Femur (tissue), 1 donor: ENCODE data around the gene FBXW5.
A peak's percentile ranks its signal among the peaks of the same experiment; 100 is the strongest.

Source experiments
- DNase-seq: peaks from one replicate; pipeline ENCODE4 v3.0.0-alpha.2; 2017

Gene FBXW5

DNA sequence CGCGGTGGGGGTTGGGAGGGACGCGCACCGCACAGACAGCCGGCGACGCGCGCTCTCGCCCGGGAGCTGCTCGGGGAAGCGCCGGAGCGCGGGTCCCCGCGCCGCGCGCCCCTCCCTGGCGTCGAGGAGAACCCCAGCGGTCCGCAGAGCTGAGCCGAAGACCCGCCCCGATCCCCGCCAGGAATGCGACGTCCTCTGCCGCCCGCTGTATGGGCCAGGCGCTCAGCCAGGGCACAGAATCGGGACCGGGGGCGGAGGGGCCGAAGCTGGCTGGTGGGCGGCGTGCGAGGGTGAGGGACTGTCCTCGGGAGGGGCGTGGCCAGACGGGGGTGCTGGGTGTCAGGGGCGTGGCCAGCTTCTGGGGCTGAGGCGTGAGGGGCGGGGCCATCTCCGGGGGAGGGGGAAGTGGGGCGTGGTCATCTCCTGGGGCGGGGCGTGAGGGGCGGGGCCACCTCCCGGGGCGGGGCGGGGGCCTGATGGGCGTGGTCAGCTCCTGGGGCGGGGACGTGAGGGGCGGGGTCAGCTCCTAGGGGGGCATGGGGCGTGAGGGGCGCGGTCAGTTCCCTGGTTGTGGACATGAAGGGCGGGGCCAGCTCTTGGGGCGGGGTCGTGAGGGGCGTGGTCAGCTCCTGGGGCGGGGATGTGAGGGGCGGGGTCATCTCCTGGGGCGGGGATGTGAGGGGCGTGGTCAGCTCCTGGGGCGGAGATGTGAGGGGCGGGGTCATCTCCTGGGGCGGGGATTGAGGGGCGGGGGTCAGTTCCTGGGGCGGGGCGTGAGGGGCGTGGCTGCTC is 33.7 kb upstream of the FBXW5 start:
- DNase-seq, result peak; percentile 72

DNA sequence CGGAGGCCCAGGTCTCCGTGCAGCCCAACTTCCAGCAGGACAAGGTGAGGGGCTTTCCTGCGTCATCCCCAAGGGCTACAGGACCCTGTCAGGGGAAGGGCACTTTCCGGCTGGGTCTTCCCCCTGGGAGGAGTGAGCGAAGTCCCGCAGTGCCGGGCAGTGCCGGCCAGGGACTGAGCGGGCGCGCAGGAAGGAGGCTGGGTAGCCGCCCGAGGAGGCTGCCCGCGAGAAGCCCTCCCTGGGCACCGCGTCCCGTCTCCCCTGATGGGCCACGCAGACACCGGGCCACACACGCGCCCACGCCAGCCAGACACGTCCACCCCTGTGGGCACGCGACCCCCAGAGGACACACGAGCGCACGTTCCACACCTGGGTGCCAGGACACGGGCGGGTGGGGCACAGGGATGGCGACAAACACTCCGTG is 33.1 kb upstream of the FBXW5 start:
- no peak for DNase-seq

DNA sequence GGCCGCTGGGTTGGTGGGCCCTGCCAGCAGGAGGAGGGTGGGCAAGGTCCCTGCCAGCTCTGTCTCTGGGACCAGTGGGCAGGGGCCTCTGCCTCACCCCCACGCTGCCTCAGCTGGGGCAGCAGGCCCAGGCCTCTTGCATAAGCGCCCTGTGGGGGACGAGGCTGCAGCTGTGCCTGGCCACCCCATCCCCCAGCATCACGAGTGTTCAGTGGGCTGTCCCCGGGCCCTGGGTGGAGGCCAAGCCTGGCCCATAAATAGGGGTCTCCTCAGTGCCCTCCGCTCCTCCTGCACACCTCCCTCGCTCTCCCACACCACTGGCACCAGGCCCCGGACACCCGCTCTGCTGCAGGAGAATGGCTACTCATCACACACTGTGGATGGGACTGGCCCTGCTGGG is 32.7 kb upstream of the FBXW5 start, which contains the start of gene PTGDS:
PTGDS (plus strand) TSS at position 282 of the 400 bp plus-strand sequence; CDS start at position 357, 75 bp downstream.
- DNase-seq, result no peak

DNA sequence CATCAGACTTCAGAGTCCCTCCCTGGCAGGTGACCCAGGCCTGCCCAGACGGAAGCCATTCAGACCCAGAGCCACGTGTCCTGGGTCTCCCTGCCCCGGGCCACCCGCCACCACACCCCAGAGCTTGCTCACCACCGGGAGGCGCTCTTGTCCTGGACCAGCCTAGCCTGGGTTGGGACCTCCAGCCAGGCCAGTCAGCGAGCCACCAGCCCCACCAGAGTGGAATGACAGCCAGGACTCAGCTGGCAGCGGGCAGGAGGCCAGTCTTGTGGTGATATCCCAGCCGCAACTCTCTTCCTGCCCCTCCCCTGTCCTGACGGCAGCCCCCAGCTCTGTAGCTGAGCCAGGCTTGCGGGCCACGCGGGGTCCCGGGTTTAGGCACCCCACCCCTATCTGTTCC is 31.1 kb upstream of the FBXW5 start:
- peak; percentile 74 for DNase-seq

DNA sequence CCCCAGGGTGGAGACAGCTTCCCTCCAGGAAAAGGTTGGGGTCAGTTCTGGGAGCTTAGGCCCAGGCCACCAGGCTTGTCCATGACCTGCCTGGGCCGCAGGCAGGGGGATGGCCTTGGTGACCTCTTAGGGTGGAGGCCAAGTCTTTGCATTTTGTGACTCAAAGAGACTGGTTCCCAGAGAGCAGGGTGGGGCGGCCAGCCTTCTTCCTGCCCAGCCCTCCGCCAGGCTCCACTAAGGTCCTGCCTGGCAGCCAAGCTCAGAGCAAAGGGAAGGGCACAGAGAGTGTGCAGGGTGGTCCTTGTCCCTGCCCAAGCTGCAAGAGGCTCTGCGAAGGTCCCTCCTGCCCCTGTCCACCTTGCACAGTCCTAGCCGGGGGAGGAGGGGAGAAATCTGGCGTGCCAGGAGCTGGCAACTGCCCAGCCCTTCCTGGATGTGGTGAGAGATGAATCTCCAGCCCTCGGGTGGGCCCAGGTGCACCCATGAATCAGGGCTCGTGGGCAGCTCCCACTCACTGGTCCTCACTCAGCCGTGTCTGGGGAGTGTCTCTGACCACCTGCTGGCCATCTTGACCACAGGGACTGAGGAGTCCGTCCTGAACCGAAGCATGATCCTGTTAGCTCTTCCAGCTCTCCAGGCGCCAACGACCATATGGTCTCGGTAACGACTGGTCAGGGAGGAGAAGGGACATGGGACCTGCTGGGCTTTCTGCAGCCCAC is 30.4 kb upstream of the FBXW5 start:
- DNase-seq, result no peak

DNA sequence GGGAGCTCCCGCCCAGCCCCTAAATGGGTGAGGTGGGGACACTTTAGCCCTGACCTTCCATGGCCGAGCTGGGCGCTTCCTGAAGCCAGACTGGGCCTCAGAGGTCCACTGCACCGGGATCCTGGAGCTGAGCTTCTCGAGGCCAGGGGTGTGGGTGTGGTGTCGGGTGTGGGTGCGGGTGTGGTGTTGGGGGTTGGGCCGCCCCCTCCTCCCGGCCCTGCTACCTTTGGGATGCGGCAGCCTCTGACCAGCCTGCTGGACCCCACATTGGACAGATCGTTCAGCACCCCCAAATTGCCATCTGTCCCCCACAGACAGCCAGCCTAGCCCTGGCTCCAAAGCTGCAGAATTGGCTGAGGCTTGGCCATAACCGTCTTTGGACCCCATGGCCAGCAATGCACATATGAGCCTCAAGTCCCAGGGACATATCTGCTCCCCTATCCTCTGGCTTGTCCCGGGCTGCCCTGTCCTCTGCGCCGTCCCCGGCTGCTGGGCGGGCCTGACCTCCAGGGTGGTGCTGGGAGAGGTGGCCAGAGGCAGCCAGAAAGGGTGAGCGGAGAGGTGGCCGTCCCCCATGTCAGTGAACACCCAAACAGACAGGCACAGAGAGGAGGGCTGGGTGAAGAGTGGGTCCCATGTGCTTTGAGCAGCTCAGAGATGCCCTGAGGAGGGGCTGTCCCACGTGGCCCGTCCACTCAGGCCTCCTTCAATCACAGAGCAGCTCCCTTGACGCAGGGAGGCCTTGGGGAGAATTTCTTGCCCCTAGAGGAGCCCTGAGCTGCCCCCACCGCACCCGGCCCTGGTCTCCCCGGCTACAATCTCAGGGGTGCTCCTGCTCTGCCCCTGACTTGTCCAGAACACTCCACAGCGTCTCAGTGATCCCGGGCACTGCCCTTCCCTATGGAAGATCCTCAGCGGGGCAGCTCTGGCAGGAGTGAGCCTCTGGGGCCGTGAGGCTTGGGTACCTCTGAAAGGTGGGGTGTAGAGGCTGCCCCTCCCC is 29.4 kb upstream of the FBXW5 start:
- no peak for DNase-seq

DNA sequence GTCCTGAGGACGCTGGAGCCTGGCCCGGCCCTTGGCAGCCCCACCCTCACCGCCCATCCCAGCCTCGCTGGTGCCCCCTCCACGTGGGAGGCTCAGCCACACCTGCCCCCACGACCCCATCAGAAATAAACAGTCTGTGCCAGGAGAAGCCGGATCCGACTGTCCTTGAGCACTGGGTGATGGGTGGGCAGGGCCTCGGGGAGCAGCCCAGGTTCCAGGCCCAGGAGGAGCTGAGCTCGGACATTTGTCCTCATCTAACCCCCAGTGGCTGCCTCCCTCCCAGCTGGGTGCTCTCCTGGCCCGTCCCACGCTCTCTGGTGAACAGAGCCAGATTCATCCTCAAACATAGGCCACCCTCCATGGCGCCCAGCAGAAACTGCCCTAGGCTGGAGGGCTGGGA is 28.2 kb upstream of the FBXW5 start:
- no peak for DNase-seq

DNA sequence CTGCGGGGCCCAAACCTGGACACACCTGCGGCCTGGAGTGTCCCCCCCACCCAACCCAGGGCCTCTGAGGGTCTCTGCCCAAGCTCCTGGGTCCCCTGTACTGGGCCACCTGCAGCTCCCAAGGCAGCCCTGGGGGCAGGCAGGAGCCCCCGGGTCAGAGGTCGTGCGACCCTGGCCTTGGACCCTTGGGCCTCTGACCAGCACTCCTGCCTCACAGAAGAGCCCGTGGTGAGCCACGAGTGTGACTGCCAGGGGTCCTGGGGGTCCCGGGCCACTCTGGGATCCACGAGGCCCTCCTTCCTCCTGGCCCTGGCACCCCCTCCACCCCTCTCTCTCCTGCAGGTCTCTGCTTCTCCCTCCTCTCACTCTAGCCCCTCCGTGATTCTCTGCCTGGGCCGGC is 27.8 kb upstream of the FBXW5 start:
- DNase-seq, result no peak

DNA sequence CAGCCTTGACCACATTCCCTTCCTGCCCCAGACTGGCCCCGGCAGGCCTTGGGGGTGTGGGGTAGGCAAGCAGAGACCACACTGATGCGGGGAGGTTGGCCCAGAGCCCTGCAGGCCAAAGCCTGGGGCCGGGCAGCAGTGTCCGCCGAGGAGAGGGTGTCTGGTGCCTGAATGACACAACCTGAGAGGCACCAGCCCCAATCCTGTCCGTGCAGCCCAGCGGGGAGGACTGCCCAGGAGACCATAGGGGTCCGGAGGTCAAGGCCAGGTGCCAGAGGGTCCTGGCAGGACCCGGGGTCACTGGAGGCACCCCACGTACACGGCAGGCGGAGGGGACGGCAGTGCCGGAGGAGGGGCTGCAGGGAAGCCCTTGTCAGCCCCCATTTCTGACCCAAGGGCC is 27.2 kb upstream of the FBXW5 start:
- no peak for DNase-seq

DNA sequence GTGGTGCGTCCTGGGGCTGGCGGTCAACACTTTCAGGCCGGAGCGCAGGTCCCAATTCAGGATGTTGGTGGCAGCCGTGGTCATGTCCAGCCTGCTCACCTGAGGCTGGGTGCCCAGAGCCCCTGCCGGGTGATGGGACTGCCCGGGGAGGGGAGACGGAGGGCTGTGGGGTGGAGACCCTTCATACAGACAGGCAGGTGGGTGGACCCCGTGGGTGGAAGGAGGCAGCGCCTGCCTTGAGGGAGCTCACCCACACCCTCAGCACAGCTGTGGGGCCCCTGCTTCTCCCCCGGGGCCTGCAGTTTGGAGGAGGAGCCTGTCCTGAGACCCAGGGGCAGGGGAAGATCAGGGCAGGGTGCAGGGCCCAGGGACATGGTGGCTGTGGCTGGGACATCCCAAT is 25.8 kb upstream of the FBXW5 start:
- no peak for DNase-seq

DNA sequence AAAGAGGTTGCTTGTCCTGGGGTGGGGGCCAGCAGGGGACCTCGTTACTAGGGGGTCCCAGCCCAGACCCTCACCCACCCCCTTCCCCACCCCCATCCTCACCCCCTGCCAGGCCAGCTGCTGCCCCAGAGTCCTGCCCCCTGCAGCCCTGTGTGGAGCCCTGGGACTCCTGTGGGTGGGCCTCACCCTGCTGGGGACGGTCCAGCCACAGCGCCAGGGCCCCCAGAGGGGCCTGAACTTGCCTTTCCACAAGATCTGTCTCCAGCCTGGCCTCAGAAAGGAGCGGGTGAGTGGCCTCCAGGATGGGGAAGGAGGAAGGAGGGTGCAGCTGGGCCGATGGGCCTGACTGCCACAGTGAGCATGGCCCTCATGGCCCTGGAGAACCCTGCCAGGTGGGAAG is 25.2 kb upstream of the FBXW5 start:
- no peak for DNase-seq

DNA sequence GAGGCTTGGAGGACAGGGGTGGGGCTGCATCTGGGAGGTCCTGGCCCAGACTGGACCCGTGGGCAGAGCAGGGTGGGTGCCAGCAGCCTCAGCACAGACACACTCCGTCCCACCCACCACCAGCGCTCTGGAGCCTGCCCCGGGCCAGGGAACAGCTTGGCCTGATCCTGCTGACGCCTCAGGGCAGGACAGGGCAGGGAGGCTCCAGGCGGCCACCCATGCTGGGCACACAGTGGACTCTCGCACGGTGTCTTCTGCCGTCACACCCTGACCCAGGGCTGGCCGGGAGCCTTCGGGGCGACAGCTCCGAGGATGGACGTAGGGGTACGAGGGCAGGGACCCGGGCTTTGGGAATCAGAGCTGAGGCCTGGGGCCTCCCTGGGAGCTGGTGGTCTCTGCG is 24.6 kb upstream of the FBXW5 start:
- DNase-seq, result no peak

DNA sequence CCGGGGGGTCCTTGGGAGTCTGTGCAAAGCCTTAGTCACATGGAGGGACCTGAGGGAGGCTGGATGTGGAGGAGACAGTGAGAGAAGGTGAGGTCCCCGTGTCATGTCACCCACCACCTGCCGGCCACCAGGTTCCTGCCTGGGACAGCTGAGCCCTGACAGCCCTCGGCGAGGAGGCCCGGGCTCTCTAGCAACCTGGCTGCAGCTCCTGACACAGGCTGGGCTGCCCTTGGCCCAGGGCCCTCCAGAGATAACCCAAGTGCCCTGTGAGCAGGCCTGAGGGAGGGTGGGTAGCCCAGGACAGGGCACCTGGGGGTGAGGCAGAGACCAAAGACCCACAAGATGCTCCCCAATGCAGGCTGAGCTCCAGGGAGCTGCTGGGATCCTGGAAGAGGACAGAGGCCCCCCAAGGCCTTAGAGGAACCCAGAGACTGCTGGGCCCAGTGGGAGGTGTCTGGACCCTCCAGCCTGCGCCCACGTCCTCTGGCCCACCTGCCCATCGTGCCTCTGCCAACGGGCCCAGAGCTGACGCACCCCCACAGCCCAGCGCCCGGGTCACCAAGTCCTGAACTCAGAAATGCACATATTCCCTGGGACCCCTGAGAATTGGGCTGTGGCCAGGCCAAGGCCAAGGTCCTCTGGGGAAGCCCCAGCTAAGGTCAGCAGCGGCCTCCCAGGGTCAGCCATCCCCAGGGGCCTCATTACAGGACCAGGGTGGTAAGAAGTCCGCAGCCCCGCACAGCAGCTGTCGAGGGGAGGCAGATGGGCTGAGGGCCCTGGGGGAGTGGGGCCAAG is 24.0 kb upstream of the FBXW5 start:
- no peak for DNase-seq

DNA sequence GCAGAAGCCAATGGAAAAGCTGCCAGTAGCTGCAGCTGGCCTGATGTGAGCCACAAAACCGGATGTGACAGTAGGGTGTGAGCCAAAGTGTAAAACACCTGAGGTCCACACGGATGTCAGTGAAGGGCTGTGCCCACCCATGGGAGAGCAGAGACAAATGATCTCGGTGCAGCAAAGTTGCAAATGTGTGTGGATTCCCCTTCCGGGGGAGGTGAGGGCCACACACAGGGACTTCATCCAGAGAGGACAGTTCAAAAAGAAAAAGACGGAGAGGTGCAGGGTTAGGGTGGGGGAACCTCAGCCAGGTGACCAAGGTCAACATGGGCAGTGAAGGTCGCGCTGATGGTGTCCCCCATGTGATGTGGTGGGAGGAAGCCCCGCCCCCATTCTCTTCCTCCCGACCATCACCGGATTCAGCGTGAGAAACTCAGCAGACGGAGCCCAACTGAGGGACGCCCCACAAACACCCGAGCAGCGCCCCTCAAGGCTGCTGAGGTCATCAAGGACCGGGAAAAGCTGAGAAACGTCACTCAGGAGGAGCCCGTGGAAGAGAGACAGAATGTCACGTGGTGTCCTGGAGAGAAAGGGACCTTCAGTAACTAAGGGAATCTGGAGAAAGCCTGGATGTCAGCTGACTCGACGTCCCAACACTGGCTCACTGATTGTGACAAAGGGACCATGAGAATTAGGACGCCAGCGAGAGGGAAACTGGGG is 21.4 kb upstream of the FBXW5 start:
- DNase-seq, result no peak

DNA sequence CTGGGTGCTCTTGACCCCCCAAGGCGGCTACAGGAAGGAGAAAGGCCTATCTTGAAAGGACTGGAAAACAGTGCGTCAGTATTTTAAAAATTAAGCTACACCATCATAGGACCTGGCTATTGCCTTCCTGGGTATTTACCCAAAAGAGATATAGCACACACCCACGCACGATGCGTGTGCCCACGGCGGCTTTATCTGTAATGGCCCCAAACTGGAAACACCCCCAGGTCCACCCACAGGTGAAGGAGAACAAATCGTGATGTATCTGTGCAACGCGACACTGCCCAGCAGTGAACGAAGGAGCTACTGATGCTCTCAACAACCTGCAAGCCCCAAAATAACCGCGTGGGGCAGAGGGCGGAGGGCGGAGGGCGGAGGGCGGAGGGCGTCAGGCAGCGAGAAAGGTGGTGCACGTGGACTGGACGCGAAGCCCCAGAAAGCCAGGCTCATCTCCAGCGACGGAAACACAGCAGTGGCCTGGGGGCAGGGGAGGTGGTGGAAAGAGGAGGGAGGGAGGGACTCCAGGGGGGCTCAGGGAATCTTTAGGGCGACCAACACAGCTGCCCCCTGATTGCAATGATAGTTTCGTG is 20.4 kb upstream of the FBXW5 start:
- DNase-seq, result no peak

DNA sequence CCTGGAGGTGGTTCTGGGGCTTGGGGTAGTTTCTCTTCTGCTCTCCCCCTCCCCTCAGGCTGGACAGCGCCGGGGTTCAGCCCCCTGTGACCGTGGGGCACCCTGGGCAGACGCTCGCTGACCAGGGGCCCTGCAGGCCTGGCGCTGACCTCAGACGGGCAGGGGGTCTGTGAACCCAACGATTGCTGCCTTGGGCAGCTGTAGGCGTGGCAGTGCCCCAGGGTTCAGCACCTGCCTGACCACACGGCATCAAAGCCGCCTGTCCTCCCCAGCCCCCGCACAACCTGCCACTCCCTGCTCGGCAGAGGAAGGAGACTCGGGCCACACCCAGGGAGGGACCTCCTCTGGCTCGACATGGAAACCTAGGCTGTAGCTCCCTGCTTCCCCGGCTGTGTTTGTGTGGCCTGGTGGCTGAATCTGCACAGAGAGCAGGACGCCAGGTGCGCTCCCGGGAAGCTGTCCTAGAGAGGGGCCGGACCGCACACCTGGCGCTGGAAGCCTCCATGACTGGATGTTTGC is 19.7 kb upstream of the FBXW5 start:
- DNase-seq, result no peak

DNA sequence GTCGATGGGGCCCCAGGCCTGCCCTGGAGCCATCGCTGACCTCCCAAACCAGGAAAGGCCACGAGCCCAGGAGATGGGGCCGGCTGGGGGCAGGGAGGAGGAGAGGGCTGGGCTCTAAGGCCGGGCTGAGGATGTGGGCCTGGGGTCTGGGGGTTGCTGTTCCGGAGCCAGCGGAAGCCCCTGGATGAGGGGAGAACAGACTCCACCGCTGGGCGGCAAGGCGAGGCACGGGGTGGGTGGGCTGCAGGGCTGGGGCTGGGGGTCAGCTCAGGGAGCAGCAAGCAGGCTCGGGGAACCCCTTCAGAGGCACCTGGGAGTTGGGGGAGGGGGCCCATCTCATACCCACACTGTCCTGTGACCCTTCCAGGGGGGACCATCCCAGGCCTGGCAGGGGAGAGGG is 19.2 kb upstream of the FBXW5 start:
- no peak for DNase-seq

DNA sequence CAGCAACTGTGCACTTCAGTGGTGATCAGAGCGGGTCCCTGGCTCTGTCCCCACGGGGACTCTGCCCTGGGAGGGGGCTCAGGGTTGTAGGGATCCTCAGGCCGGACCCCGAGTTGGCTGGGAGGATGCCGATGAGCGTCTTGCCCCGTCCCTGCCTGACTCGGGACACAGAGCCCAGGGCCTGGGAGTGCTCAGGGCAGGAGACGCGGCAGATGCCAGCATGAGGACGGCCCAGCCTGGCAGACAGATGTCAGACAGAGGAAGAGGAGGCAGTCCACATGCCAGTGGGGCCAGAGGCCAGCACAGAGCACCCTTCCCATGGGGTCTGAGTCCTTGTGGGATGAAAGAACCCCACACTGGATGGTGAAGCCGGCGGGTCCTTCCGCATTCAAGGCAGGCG is 18.8 kb upstream of the FBXW5 start:
- DNase-seq, result no peak

DNA sequence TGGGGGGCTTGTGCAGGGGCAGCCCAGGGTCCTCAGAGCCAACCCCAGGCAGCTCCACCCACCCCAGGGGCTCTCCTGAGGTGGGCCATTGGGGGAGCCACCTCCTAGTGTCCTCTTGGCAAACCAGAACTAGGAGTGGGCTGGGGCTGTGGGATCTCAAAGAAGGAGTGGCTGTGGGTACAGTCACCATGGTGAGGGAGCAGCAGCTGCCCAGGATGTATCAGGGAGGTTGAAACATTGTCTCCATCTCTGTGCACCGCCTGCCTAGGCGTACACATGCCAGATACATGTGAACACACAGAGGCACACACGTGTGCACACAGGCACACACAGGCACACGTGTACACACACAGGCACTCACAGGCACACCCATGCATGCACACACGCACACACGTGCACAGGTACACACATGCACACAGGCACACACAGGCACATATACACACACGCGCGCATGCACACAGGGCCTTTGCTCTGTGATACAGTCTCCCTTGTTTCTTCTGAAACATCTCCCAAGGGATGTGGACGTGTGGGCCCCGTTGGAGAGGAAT is 18.2 kb upstream of the FBXW5 start:
- DNase-seq, result no peak

DNA sequence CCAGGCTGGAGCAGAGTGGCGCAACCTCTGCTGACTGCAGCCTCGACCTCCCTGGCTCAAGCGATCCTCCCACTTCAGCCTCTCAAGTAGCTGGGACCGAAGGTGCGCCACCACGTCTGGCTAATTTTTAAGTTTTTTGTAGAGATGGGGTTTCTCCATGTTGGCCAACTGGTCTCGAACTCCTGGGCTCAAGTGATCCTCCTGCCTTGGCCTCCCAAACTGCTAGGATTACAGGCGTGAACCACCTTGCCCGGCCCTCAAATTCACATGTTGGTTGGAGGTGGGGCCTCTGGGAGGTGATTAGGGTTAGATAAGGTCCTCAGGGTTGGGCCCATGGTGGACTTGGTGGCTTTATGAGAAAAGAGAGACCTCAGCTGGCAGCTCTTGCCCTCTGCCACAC is 17.6 kb upstream of the FBXW5 start:
- DNase-seq, result no peak
